HG02870 (cell line): ENCODE results near the gene SLC24A4.
A peak's percentile ranks its signal among the peaks of the same experiment; 100 is the strongest.
"Not testable (repeated sequence)": the region's sequence is repeated elsewhere in the genome, so short reads cannot be mapped to it uniquely, and the experiment has no call there.

ENCODE experiments used
- ATAC-seq: cut with Tn5 transposase; IDR thresholded peaks from one replicate; pipeline ENCODE4 v1.9.1; 2021; ENCODE audit warnings: mild to moderate bottlenecking, moderate library complexity; ENCODE audit not compliant: unreplicated experiment

Gene SLC24A4

DNA sequence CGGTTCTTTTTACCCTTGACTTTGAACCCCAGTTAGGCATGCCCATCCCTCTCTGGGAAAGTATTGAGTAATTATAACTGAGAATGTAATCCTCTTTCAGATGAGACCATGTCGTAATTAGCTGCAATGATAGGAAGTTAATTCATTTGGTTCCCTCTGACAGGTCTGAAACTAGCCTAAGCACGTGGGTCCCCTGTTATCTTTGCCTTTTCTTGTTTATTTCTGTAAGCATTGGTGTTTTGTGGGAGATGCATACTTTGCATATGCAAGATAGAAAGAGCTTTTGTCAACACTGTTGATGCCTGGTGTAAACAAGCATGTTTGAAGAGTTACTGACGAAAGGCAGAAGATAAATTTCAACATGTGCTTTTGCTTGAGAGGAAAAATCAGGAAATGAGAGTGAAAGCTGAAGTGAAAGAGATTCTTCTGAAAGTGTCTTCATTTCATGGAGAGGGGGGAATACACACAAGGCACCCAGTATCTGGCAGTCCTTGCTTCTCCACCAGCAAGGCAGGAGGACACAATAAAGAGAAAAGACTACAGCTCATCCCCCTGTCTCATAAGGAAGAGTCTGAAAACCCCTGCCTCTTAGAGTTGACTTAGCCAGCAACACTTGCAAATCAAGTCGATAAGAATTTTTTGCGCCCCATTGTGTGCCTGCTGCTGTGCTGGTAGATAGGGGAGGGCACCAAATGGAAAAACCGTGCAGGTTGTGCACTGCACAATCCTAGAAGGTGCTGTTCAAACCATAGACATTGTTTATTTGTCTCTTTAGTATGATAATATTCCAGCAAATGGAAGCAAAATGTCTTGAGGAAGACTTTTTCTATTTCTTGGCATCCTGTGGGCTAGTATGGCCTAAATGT, 77.8 kb downstream of the SLC24A4 start:
- peak; percentile 75 for ATAC-seq

DNA sequence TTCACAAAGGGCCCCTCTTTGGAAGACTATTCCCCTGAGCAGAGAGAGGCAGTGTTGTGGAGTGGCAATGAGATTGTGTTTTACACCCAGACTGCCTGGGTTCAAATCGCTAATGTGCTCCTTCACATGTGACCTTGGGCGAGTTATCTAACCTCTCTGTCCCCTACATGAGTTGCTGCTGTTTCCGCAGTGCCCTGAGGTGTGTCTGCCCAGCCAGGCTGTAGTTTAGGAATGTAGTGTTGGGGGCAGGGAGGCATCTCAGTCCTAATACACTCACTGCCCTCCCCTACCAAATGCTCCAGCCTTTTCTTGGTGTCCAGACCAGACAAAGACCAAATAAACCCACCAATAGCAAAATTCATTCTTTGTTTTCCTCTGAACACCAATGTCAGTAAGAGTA, 78.6 kb downstream of the SLC24A4 start:
- no peak for ATAC-seq

DNA sequence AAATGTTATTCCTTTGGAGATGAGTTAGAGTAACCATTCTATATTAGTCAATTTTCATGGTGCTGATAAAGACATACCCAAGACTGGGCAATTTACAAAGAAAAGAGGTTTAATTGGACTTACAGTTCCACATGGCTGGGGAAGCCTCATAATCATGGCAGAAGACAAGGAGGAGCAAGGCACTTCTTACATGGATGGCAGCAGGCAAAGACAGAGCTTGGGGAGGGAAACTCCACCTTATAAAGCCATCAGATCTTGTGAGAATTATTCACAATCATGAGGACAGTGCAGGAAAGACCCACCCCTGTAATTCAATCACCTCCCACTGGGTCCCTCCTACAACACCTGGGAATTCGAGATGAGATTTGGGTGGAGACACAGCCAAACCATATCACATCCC, 79.5 kb downstream of the SLC24A4 start:
- ATAC-seq: not testable (repeated sequence)

DNA sequence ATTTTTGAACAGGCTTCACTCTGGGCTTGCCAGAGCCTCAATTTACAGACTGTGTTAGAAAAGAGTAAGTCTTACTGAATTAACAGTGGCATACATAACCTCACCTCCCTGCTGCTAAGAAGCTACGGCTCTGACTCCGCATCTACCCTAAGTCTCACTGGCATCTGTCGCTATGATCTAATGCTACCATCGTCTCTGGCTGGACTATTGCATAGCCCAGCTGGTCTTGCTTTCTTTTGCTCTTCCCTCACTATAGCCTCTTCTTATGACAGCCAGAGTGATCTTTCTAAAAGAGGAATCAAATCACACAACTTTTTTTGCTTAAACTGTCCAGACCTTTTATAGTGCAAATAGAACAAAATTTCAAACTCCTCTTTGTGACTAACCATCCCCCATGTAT, 81.1 kb downstream of the SLC24A4 start:
- no peak for ATAC-seq

DNA sequence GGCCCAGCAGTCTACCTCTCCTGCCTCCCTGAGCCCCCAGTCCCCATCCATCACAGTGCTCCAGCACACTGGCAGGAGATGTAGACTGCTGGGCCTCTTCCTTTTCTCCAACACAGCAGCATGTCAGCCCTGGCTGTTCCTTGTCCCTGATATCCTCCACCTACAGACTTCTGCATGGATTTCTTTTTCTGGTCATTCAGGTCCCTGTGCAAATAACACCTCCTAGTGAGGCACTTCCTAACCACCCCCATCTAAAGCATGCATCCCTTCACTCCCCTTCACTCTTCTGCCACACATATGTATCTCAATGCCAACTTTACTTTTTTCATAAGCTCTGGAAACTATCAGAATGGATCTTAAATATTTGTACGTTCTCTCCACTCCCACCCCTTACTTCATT, 81.5 kb downstream of the SLC24A4 start:
- no peak for ATAC-seq

DNA sequence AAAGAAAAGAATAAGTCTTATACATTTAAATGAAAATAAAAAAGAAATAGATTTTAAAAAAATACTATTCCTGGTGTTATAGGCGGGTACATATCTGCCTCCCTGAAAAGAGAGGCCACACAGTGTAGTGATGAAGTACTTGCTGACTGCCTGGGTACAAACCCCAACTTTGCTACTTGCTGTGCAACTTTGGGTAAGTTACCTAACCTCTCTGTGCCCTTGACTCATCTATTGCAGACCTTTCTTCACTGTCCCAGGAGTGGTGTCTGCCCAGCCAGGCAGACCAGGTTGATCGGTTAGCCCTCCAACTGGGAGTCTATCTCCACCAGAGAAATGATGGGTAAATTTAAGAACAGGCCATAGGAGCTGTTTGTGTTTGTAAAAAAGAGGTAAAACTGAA, 82.0 kb downstream of the SLC24A4 start:
- no peak for ATAC-seq

DNA sequence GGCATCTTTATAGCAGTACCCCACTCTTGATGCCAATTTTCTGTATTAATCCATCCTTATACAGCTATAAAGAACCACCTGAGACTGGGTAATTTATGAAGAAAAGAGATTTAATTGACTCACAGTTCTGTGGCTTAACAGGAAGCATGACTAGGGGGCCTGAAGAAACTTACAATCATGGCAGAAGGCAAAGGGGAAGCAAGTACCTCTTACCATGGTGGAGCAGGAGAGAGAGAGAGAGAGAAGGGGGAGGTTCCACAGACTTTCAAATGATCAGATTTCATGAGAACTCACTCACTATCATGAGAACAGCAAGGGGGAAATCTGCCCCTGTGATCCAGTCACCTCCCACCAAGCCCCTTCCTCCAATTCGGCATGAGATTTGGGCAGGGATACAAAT, 84.4 kb downstream of the SLC24A4 start:
- no peak for ATAC-seq

DNA sequence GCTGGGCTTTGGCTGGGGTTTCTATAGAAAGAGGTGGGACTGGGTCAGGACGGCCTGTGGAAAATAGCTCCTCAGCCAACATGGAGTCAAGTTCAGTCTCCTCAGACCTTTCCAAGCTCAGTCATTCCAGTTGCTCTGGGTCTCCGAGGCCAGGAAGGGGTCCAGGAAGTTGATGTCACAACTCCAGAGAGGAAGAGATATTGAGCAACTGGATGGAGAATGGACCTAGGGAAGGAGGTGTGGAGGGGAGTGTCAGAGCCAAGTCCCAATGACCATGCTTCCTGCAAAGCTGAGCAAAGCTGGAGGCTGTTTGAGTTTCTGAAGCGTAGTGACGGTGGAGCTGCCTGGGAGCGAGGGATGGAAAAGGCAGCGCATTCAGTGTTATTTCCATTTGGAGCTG, 86.1 kb downstream of the SLC24A4 start:
- ATAC-seq: no peak

DNA sequence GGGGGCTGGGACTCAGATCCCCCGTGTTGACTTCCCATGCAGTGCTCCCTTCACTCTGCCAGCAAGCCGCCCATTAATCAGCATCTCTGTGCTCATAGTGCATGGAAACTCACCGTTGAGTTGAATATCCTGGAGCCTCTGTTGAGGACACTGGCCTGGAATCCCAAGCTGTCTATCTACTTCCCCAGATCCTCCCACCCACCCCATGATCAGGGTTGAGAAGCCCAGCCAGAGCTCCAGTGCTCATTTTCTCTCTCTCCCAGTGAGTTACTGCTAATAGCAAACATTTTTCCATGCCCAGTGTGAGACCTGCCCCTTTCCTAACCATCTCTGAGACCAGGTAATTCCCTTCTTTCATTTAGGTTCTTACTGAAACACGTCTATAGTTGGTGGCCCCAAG, 88.2 kb downstream of the SLC24A4 start:
- ATAC-seq: no peak

DNA sequence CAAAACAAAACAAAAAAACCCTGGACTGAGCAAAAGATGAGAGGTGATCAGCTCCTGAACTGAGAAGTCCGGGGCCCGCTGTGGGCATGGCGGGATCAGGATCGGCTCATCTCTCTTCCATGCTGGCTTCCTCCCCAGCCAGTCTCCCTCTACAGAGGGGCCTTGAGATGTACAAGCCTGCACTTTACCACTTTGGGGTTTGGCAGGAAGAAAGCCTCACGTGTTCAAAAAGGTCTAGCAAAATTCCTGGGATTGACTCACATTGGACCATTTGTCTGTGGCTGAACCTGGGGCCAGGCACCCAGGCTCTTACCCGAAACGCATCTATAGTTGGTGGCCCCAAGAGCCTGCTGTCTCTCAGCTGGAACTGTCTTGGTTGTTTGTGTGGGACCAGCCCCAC, 89.0 kb downstream of the SLC24A4 start:
- ATAC-seq: no peak

DNA sequence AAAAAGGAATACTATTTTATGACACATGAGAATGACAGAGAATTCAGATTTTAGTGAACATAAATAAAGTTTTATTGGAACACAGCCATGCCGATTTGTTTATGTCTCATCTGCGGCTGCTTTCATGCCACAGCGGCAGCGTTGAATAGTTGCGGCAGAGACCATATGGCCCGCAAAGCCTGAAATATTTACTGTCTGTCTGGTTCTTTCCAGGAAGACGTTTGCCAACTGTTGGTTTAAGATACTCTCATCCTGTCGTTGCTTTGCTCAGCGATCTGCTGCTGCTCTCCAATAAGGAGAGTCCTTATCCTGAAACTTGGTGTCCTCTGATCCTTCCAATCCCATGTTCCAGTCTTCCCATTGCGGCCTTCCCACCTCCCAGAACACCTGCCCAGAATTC, 89.9 kb downstream of the SLC24A4 start:
- no peak for ATAC-seq

DNA sequence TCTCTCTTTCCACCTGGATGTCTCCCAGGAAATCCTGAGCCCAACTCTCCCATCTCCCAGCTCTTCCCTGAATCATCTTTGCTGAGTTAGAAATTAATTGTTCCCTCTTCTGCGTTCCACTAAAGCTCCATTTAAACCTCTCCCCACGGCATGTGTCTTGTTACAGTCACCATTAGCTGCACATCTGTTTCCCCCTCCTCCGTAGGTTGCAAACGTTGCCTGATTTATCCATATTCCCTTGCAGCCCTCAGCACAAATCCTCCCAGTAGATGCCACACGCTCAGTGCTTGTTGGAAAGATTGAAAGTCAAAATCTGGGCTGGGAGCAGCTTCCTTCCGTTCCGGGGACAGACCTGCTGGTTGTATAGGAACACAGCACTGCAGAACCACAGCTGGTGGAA, 90.4 kb downstream of the SLC24A4 start:
- ATAC-seq: no peak

DNA sequence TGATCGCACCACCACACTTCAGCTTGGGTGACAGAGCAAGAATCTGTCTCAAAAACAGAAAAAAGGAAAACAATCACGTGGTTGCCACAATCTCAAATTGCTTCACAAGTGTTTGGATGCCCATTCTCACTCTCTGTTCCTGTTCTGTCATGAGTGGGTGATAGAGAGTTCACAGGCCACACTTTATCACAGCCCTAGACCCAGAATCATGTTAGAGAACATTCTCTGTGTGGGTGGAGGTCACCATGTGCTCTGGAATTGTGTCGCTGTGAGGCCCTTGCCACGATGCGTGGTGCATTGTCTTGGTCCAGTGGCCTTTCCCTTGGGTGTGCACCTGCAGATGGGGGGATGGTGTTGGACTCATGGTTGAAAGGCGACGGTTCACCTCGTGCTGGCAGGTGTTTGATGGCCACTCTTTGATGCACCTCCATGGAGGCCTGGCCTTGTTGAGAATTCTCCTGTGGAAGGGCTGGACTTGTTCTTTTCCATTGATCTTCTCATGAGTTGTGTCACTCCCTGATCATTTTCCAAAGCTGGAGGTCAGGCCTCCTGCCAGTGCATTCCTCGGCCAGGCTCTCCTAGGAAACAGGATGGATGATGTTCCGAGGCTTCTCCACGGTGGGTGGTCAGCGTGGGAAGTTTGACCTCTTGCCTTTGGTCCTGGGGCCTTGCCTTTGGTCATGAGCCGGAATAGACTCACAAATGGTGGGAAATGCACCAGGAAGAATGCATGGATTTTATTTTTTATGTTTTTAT, 91.9 kb downstream of the SLC24A4 start:
- ATAC-seq: no peak

DNA sequence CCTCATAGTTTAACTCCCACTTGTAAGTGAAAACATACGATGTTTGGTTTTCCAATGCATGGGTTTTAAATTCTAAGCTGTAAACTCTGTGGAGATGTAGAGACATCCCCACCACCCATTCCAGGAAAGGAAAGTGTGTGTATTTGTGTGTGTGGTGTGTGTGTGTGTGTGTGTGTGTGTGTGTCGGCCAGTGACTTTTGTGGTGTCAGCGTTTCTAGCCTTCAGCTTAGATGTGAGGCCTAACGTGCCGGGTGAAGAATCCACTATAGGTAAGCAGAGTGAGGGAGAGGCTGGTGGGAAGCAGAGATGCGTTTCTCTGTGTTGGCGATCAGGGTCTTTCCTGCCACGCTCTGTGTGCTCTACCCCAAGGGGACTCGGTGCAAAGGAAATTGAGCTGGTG, 93.0 kb downstream of the SLC24A4 start:
- ATAC-seq: no peak

DNA sequence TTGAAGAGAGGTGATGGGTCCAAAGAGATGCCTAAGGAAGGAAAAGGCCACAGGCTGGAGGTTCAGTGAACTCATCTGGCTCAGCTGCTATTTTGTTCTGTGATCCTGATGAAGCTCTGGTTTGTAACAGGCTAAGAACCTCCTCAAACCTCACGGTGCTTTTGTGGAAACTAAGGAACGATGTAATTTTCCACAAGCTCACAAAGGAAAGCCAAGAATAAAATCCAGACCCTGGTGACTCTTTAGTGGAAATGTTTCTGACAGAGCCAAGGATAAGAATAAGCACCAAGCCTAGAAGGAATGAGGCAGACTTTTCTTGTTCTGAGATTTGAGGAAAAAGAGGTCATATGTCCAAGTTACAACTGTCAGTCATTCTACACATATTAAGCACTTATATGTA, 93.6 kb downstream of the SLC24A4 start:
- no peak for ATAC-seq

DNA sequence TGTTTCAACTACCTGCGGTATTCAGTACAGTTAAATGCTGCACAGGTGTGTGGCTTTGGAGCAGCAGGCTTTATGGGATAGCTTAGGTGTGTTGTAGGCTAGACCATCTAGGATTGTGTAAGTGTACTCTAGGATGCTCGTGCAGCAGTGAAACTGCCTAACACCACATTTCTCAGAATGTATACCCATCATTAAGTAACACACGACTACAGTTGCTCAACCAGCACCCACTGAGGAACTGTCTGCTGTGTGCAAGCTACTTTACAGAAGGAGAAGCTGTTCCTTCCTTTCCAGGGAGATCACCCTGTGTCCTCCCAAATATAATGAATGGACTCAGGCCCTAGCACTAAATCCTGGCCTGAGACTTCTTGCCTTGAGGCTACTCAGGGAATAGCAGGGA, 94.8 kb downstream of the SLC24A4 start:
- no peak for ATAC-seq

DNA sequence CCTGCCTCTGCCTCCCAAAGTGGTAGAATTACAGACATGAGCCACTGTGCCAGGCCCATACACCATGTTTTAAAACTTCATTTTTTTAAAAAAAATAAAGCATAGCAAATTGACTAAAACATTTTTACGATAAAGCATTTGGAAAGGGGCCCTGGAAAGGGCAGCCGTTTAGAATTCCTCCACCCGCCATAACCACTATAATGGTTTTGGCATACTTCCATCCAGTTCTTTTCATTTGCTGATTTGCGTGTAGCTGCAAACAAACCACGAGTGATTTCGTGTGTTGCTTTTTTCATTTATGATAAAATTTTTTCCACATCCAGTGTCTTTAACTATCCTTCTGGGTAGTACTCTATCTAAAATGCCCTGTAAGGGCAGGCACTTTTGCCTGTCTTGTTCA, 98.8 kb downstream of the SLC24A4 start:
- ATAC-seq: no peak

DNA sequence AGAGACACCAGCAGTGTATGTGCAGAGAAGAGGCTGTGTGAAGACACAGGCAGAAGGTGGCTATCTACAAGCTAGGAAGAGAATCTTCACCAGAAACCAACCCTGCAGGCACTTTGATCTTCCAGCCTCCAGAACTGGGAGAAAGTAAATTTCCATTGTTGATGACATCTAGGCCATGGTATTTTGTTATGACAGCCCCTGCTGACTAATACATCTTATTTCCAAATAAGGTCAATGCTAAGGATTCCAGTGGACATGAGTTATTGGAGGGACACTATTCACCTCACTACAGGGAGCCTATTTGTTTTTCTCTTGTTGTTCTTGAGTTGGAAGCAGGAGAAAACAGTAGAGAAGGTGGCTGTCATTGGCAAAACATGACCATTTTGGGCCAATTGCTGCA, 102.1 kb downstream of the SLC24A4 start:
- no peak for ATAC-seq

DNA sequence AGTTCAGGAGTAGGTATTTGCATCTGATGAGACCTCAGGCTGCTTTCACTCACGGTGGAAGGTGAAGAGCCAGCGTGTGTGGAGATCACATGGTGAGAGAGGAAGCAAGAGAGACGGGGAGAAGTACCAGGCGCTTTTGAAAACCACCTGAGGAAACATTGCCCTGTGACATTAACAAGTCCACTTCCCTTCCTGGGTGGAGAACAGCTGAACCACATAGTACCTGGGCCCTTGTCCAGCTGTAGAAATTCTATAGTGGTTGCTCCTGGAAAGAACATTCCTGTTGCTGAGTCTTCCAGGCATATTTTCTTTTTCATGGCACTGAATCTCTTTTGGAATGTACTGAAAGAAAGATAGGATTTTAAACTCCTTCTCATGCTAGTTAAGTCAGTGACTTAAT, 103.3 kb downstream of the SLC24A4 start:
- ATAC-seq: no peak

DNA sequence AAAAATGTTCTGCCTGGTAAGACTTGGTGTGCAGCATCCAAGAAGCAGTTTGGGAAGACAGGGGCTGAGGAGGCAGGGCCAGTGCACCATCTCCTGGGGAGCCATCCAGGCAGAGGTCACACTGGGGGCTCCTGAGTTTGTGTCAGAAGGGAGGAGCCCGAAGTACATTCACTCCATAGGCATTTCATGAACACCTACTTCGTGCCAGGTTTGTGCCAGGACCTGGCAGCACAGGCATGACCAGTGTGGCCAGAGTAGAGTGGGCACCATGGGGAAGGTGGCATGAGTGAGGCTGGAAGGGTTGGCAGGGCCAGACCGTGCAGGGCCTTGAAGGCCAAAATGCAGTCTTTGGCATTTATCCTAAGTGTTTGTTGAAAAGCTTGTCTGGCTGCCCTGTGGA, 104.1 kb downstream of the SLC24A4 start:
- no peak for ATAC-seq

DNA sequence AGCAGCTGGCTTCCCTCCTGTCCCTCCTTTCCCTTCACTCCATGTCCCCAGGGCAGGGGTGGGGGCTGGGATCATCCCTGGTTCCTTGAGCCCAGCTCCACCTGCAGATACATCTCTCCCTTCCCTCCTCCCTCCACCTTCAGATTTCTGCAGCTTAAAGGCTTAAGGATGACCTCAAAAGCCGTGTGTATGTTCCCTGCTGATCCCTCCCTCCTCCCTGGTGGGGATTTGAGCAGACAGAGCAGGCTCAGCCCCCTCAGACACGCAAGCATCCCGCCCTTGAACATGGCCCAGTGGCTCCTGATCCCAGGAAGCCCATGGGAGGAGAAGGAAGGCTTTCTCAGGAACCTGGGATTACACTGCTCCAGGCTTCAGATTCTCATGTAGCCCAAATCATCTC, 107.7 kb downstream of the SLC24A4 start:
- ATAC-seq: no peak

DNA sequence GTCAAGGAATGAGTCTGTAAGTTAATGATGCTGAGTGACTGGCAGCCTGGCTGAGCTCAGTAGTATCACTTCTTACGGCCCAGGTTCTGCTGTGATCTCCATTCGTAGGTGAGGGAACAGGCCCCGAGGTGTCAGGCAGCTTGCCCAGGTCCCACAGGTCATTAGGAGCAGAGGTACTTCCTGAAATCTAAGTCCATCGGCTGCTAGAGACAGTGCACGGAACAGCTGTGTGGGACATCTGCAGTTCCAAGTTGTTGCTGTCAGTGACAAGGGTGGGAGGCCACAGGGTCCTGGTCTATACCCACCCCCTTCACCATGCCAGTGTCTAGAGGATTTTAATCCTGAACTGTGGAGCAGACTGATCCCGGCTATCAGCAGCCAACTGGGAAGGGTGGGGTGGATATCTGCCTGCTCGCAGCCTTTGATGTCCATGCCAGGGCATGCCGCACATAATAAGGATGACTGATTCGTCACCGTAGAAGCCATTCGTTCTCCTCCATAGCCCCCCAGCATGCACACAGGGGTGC, 108.3 kb downstream of the SLC24A4 start:
- ATAC-seq: no peak
